Neural cell (in vitro differentiated cells): Measurements from ENCODE around the gene TMEM212.

Experiments
- CTCF ChIP-seq: fragments of 450-650 bp; IDR thresholded peaks from 2 replicates; pipeline ENCODE4 v1.5.1; 2014; ENCODE audit warnings: antibody characterized with exemption, mild to moderate bottlenecking, moderate library complexity; ENCODE audit not compliant: poor library complexity, severe bottlenecking
- EP300 ChIP-seq: fragments of 450-650 bp; conservative IDR thresholded peaks from 2 replicates; pipeline ENCODE4 v1.6.1; 2014; ENCODE audit warnings: antibody characterized with exemption, mild to moderate bottlenecking, moderate library complexity; ENCODE audit not compliant: poor library complexity, severe bottlenecking
- EZH2 ChIP-seq: fragments of 200-600, 300-800 bp; shearing (Covaris generic), sonication (generic); IDR thresholded peaks from 2 replicates; pipeline ENCODE4 v1.6.1; 2014; ENCODE audit warnings: antibody characterized with exemption, low read length, borderline replicate concordance, mild to moderate bottlenecking; ENCODE audit not compliant: insufficient read depth, poor library complexity, severe bottlenecking
- MXI1 ChIP-seq: fragments of 450-650 bp; conservative IDR thresholded peaks from 2 replicates; pipeline ENCODE4 v1.6.1; 2014; ENCODE audit warnings: antibody characterized with exemption, mild to moderate bottlenecking; ENCODE audit not compliant: poor library complexity, severe bottlenecking
- POLR2AphosphoS5 ChIP-seq: IDR thresholded peaks from 2 replicates; pipeline ENCODE4 v1.6.1; 2012
- TAF1 ChIP-seq: IDR thresholded peaks from 2 replicates; pipeline ENCODE4 v1.6.1; 2012; ENCODE audit warnings: low read depth
- TF ChIP-seq, protein P1 (sequence below): IDR thresholded peaks from 2 replicates; pipeline ENCODE4 v1.6.1; 2012; ENCODE audit warnings: borderline replicate concordance

- TF ChIP-seq TAF1: no peak
- TF ChIP-seq, protein P1, sequence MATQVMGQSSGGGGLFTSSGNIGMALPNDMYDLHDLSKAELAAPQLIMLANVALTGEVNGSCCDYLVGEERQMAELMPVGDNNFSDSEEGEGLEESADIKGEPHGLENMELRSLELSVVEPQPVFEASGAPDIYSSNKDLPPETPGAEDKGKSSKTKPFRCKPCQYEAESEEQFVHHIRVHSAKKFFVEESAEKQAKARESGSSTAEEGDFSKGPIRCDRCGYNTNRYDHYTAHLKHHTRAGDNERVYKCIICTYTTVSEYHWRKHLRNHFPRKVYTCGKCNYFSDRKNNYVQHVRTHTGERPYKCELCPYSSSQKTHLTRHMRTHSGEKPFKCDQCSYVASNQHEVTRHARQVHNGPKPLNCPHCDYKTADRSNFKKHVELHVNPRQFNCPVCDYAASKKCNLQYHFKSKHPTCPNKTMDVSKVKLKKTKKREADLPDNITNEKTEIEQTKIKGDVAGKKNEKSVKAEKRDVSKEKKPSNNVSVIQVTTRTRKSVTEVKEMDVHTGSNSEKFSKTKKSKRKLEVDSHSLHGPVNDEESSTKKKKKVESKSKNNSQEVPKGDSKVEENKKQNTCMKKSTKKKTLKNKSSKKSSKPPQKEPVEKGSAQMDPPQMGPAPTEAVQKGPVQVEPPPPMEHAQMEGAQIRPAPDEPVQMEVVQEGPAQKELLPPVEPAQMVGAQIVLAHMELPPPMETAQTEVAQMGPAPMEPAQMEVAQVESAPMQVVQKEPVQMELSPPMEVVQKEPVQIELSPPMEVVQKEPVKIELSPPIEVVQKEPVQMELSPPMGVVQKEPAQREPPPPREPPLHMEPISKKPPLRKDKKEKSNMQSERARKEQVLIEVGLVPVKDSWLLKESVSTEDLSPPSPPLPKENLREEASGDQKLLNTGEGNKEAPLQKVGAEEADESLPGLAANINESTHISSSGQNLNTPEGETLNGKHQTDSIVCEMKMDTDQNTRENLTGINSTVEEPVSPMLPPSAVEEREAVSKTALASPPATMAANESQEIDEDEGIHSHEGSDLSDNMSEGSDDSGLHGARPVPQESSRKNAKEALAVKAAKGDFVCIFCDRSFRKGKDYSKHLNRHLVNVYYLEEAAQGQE: no peak
- TF ChIP-seq CTCF: no peak
- TF ChIP-seq EZH2: no peak
- TF ChIP-seq MXI1: no peak
- no peak for TF ChIP-seq POLR2AphosphoS5
- no peak for TF ChIP-seq EP300
Observed at GRCh38 chr3:171837698-171838097, 5.5 kb upstream of the TMEM212 start.
